ENCODE measurements around the gene SNX24.

DNA sequence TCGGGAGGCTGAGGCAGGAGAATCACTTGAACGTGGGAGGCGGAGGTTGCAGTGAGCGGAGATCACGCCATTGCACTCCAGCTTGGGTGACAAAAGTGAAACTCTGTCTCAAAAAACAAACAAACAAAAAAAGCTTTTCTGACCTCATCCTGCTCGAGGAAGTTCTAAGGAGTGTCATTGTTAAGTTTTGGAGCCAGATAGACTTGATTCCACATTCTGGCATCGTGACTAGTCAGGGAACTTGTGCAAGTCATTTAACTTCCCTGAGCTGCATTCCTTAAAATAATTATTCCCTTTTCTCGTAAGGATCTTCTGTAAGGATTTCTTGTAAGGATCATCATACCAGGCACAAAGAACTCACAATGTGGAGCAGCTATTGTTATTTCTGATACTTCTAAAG, 26.2 kb downstream of the SNX24 start:
- TF ChIP-seq SREBF2 (IDR thresholded peaks at IDR 0.05), result no peak
- TF ChIP-seq RCOR1 (IDR thresholded peaks at IDR 0.05; ENCODE audit: low read depth, low read length), result no peak
